Stimulated activated CD4-positive, alpha-beta T cell treated with anti-CD3 and anti-CD28 coated beads, Interleukin-15, amount 100 ng/mL, for 1 hour (primary cell): Measurements from ENCODE around the gene RELL2.
A peak's percentile ranks its signal among the peaks of the same experiment; 100 is the strongest.

Experiments used
- DNase-seq, 2 donors: peaks; one replicate each; pipeline ENCODE4 v3.0.0-alpha.2; 2020; ENCODE audit warnings: low read depth in 1 of 2, low spot score in 1 of 2

RELL2 gene

DNA sequence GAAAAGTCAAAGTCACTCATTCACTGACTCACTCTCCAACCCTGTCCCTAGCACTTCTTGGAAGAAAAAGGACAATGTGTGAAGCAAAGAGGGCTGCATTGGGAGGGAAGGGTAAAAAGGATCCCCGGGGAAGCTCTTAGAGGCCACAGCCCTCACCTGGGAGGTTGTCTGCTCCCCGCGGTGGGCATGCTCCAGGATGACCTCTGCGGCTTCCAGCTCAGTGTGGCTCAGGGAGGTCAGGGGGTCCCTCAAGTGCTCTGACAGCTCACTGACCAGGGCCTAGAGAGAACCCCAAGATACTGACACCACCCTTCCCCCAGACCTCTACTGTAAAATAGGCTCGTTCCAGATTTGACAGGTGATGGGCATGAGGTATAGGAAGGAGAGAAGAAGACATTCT lies 10.4 kb downstream of the RELL2 start:
- no peak for DNase-seq

DNA sequence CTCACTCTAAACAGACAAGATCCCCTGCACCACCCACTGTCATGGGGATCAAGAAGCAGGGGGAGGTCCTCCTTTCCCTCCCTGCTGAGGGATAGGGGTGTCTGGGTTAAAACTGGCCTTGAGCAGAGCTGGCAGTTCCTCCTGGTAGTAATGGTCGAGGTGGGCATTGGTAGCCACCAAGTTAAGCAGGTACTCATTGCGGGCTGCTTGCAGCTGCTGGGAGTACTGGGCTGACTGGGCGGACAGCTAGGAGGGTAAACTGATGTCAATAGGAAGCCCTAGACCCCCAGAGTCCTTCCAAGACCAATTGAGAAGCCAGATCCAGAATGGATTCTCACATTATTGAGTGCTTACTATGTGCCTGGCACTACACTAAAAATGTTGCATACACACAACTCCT lies 11.1 kb downstream of the RELL2 start:
- no peak for DNase-seq

DNA sequence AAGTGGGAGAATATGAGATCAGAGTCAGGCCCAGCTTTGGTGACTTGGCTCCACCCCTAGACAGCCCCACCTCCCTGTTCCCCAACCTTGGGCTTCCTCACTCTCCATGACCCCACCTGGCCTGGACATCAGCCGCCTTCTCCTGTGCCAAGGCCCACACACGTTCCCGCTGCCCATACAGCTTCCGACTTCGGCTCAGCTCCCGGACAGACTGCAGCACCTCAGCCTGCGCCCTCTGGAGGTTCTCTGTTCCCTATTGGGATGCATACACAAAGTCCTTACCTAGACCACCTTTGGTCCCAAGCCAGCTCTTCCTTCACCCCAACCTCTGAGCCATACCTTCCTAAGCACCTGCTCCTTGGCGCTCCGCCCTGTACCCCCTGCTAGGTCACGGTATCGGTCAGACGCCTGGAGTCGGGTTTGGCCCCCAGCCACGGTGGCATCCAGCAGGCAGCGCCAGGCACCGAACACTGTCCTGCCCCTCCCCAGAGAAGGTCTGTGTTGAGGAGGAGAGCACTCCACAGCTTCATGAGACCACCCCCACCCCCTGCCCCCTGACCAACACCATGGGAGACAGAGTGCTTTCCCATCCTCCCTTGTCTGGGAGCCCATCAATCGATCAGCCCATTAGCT lies 12.4 kb downstream of the RELL2 start:
- DNase-seq = no peak

DNA sequence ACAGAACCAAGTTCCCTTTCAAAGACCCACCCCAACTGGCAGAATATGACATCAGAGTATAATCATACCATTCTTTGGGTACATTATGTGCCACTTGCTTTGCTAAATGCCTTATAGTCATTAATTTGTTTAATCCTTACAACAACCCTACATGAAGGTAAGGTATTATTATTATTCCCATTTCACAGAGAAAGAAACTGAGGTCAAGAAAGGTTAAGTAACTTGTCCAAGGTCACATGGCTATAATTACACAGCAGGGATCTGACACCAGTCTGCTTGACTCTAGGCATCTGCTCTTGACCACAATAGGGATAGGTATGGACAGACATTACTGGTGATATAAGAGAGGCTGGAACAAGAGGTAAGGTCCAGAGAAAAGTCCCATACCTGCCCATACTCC lies 13.2 kb downstream of the RELL2 start:
- DNase-seq = no peak

DNA sequence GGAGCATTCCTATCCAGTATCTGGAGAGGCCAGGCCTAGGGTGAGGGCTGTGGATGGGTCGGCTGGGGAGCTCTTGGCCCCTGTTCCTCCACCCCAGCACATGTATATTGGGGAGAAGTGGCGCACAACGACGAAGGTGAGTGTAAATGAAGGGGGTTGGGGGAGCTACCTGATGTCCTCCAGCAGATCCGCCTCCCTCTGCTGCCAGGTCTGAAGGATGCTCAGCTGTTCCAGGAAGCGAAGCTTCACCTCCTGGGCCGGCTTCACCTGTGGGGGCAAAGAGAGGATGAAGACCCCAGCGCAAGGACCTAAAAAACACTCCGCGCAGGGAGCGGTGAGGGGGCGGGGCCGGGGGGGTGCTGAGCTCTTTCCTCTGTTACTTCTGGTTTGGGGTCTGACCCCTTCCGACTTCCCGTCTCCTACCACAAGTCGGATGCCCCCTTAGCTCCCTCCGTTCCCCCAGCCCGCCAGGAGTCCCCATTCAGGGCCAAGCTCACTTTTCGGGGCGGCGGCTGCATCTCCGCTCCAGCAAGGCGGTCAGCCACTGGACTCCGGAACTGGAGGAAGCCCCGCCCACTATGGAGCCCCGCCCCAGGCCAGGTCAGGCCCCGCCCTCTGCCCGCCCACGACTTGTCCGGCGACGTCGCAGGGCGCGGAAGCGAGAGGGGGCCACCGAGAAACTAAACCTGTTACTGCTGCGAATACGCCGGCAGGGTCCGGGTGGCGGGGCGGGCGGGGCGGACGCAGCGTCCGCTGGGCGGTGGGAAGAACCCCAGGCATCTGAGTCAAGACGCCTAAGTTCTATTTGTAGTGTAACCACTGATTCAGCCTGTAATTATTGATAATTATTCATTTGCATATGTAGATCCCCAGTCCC lies 14.3 kb downstream of the RELL2 start, which contains the start of gene FCHSD1:
Gene FCHSD1, minus strand, starts transcription at position 568 of the 877 bp plus-strand sequence. Its CDS starts 50 bp downstream, at position 518.
- peak; percentile 66 to 67 for DNase-seq

DNA sequence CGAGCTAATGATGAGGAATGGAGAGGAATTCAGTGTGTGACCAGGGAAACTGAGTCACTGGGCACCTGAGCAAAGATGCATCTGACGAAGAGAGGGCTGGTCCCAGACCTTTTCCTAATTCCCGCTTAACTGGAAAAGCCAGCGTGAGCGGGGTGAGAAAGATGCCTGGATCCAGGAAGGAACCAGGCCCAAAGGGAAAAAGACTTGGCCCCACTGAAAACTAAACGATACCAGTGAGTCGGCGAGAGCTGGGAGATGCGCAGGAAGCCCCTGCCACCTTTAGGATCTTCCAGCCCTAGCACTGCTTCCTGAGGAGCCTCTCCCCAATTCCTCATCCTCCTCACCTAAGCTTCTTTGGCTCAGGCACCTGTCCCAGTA lies 14.9 kb downstream of the RELL2 start:
- DNase-seq = no peak

DNA sequence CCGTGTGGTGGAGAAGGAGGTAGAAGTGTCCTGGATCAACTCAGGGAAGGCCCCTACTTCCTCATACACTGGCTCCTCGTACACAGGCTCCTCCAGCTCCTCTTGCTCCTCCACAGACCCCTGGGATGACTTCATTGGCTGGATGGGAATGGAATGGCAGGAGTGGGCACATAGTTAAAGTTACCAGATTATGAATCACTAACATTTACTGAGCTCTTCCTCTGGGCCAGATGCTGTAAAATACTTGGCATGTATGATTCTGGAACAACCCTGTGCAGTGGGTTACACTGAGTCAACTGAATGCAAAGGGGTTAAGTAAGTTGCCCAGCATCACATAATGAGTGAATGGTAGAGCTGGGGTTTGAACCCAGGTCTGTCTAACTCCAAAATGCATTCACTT lies 17.5 kb downstream of the RELL2 start:
- DNase-seq = no peak

DNA sequence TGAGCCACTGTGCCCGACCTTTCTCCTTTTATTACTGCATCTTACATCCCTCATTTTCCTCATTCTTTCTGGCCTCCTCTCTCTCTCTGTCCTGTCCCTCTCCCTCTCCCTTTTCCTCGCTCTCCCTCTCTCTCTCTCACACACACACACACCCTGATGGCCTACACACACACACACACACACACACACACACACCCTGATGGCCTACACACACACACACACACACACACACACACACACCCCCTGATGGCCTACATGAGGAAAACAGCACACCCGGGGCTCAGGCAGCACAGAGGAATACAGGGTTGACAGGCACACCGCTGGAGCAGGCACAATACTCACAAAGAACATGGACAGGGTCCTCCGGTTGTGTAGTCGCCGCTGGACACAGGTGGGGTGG lies 18.2 kb downstream of the RELL2 start:
- no peak for DNase-seq

DNA sequence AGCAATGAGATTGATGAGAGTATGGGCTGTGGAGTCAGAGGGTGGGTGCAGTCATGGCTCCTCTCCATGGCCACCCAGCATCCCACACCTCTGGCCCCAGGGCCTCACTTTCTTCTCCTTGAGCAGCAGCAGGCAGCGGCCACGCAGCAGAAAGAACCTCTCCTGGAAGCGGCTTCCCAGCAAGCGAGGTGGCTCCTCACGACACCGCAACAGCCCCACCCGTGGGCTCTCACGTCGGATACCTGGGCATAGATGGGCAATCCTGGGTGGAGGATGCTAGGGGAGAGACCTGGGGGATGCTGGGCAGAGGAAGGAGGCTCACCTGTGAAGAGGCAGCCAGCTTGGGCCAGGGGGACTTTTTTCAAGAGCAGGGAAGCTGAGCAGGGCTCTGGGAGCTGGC lies 19.6 kb downstream of the RELL2 start:
- no peak for DNase-seq

DNA sequence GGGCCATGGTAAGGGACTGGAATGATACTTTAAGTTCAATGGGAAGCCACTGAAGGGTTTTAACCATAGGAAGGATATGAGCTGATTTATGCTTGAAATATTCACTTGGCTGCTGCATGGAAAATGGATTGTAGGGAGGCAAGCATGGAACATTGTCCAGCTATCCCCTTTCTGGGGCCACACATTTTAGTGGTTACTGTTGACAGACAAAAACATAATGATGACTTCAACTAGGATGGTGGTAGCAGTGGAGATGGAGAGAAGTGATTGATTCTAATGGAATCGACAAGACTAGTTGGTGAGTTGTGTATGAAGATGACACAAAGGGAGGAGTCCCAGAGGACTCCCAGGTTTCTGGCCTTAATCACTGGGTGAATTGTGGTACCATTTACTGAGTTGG lies 20.6 kb downstream of the RELL2 start:
- DNase-seq = no peak

DNA sequence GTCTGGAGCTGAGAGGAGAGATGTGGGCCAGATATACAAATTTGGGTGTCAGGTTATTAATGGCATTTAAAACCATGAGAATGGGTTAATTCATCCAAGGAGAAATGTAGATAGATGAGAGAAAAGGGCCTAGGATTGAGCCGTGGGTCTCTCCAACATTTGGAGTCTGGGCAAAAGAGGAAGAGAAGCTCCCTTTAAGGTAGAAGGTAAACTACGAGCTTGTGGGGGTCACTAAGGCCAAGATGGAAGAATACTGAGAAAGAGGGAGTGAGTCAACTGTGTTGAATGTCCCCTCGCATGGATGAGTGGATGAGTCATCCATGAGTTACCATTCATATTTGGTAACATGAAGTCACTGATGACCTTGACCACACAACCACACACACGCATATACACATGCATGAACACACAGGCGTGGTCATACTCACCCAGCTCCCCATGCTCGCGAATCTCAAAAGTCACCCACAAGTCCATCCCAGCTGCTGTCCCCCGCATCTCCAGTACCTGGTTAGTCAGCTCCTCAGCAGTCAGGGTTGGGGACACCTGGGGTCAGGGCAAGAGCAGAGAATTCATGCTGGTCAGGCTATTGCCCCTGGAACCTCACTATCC lies 21.2 kb downstream of the RELL2 start:
- DNase-seq = no peak

DNA sequence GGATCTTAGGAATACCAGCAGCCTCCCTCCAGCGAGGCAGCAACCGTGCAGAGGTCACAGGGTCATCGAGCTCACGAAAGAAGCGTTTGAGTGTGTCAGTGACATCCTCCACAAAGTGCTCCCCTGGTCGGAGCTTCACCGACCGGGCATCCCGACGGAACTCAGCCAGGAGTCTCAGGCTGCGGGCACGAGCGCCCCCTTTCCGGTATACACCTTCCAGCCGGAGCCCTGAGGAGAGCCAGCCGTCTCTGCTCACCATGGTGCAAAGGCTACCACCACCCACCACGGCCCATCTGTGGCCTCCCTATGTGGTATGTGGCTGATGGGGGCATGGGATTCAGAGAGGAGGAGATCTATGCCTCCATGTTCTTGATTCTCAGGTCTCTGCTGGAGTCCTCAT lies 25.2 kb downstream of the RELL2 start:
- DNase-seq = no peak

DNA sequence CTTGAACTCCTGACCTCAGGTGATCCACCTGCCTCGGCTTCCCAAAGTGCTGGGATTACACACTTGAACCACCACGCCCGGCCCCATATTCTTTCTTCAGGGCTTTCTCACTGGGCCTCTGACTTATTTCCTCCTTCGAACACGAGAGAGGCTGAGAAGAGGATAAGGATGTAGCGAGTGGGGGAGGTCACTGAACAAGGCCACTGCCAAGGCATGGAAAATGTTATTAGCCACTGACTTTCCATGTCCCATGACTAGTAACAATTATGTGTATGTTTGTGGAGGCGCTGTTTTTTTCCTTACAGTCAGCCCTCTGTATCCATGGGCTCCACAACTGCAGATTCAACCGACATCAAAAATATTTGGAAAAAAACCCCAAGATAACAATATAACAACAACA lies 26.7 kb downstream of the RELL2 start:
- no peak for DNase-seq

DNA sequence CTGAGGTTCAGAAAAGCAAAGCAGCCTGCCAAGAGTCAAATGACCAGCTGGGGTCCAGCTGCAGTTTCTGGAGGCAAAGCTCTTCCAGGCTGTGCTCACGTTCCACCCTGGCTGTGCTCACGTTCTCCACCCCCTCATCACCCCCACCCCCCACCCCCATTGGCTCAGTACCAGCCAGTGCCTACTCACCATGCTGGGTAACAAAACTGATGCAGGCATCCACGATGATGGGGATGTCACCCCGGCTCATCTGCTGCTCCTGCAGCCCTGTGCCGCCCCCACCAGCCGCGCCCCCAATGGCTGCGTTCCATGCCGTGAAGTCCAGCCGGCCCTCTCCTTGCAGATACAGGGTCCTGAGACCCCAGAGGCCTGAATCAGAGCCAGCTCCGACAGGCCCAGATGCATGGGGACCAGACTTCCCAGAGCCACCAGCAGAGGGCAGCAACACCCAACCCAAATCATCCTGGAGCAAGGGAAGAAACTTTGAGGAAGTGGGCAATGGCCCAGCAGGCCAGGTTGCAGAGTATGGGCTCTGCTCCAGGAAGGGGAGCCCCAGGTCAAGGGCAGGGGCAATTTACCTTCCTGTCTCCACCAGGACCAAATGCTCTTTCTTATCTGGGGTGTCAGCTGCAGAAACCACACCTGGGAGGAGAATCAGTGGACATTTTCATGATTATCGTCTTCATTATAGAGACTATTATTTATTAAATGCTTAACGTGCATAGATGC lies 28.1 kb downstream of the RELL2 start:
- DNase-seq = peak; percentile 55 to 63

DNA sequence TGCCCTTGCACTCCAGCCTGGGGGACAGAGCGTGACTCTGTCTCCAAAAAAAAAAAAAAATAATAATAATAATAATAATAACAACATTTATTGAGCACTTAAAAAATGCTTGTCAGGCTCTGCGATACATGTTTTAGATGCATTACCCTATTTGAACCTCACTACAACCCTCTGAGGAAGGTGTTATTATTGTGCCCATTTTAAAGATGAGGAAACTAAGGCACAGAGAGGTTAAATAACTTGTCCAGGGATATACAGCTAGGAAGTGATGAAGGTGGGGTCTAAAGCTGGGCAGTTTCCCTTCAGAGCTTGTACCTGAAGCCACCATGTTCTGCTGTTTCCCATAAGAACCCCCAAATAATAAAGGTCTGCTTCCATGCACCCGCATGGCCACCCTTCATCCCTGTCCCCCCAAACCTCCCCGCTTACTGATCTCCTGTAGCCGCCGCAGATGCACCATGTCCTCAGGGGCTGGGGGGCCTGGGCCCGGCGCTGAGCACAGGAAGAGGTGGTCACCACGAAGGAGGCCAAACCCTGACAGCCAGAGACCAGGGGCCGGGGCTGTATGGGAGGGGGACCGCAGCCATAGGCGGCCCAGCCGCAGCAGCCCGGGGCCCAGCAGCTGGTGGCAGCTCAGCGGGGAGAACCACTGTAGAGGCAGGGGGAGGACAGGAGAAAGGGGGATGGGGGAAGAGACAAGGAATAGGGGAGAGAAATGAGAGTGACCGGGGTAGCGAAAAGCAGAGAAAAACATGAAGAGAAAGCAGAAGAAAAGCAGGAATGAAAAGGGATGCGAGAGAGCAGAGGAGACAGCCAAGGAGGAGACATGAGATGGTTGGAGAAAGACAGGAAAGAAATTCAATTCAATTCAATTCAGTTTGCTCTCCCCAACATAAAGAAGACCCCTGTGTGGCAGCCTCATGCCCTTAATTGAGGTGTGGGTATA lies 29.5 kb downstream of the RELL2 start:
- DNase-seq = no peak

DNA sequence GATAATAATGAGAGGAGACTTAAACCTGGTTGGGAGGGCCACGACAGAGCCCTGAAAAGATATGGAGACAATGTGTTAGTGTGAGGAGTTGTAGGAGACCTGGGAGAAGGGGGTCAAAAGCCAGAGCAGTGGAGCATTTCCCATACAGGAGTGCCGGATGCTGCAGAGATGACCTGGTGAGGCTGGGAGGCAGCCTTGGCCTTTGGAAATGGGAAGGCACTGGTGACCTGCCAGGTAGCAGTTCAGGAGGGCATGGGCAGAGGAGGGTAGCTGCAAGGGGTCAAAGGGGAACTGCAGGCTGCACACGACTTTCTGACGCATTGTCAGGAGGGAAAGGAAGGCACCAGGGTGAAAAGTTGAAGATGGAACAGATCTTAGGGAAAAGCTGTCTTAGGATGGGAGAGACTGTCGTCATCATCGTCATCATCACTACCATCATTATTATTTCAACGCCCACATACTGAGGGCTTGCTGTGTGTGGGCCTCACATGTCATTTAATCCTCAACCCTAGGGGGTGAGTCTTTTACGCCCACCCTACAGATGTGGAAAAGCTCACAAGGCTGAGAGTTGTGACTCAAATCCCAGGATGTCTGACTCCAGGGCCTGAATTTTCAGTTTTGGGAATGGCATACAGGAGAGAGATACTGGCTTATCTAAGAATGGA lies 31.9 kb downstream of the RELL2 start:
- no peak for DNase-seq

DNA sequence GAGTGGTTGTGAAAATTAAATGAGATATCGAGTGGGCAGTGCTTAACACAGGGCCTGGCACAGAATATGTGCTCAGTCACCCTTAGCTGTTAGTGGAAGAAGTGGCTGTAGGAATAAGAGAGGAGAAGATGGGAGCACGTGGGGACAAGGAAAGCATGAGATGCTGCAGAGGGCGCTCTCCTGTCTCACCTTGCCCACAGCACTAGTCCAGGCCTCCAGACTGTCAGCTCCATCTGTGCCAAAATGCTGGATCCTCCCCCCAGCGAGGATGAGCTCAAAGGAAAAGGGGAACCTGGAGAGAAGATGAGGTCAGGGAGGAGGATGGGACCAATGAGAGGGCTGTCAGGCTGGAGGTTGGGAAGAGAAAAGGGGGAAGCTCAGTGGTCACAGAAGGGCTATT lies 32.7 kb downstream of the RELL2 start:
- no peak for DNase-seq

DNA sequence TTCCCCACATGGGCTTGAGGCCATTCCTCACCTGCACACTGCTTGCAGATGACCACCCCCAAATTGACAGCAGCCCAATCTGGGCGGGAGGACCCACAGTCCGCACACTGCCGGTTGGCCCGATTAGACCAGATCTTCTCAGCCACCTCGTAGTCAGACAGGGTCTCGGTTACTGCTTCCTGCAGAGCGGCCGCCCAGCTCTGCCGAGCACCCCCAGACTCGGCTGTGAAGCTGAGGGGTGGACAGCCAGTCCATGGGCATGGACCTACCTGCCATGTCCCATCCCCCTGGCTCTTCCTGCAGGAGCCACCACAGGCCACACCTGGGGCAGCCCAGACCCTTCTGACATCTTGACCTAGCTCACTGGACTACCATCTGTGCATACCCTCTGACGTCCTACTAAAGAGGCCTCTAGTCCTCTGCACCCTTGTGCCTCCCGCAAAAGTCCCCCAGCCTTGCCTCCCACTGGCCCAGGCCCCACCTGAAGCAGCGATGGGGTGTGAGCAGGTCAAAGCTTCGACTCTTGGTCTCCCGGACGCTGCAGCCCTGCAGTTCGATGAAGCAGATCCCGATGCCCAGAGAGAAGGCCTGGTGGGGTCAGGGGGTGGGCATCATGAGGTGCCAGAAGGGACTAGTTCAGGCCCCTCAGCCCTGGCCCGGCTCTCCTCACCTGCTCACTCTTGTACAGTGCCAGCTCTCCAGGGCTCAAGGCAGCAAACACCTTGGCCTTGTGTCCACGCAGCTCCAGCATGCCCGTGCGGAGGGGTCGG lies 35.5 kb downstream of the RELL2 start:
- DNase-seq = no peak
